H1 (cell line): Measurements from ENCODE around the gene CCDC24. TPM values are rescaled to one million over a fixed set of nuclear protein-coding genes. Genes with fewer than 3 reads are reported as not detected.
A peak's percentile ranks its signal among the peaks of the same experiment; 100 is the strongest.

ENCODE experiments used
- CTCF ChIA-PET: fragments of 300-600 bp; sonication (Branson Sonifier 250); formaldehyde crosslinking; loops from one replicate; lab custom pipeline; 2021; ENCODE audit not compliant: partially characterized antibody; lab: Charles Lee
- POLR2A ChIA-PET: fragments of 300-600 bp; sonication (Branson Sonifier 250); formaldehyde crosslinking; loops from one replicate; lab custom pipeline; 2021; ENCODE audit warnings: inconsistent platforms; ENCODE audit not compliant: partially characterized antibody; lab: Charles Lee
- DNase-seq, 2 experiments: peaks; one replicate each; pipeline versions ENCODE4 v3.0.0 to v3.0.0-alpha.2; 2010 to 2022; ENCODE audit warnings: low spot score in 2 of 2, low read depth in 1 of 2, mixed read lengths in 1 of 2
- FAIRE-seq: peaks from 2 replicates; lab custom pipeline; 2011; peaks lifted over from hg19 to GRCh38; lab: Jason Lieb, UNC
- H2AFZ ChIP-seq: 2 replicates; pipeline ENCODE4 v1.8.1; 2012; ENCODE audit warnings: low read length, inconsistent platforms
- H2AK5ac ChIP-seq: 2 replicates; pipeline ENCODE4 v1.6.1; 2013; ENCODE audit warnings: low read depth, low read length
- H2BK120ac ChIP-seq: replicated peaks from 2 replicates; pipeline ENCODE3; 2013; ENCODE audit warnings: low read depth, low read length, inconsistent platforms
- H2BK12ac ChIP-seq: 2 replicates; pipeline ENCODE4 v1.6.1; 2013; ENCODE audit warnings: low read depth, low read length
- H2BK15ac ChIP-seq: 2 replicates; pipeline ENCODE4 v1.6.1; 2013; ENCODE audit warnings: low read length
- H2BK20ac ChIP-seq: 2 replicates; pipeline ENCODE4 v1.6.1; 2013; ENCODE audit warnings: low read length
- H2BK5ac ChIP-seq: 2 replicates; pipeline ENCODE4 v1.6.1; 2013; ENCODE audit warnings: low read depth, low read length
- H3K14ac ChIP-seq: 2 replicates; pipeline ENCODE4 v1.6.1; 2013; ENCODE audit warnings: inconsistent platforms; ENCODE audit not compliant: insufficient read length
- H3K18ac ChIP-seq: 2 replicates; pipeline ENCODE4 v1.6.1; 2013; ENCODE audit warnings: low read length; ENCODE audit errors: extremely low read depth
- H3K23ac ChIP-seq: 2 replicates; pipeline ENCODE4 v1.6.1; 2013; ENCODE audit warnings: inconsistent platforms; ENCODE audit not compliant: insufficient read length
- H3K23me2 ChIP-seq: 2 replicates; pipeline ENCODE4 v1.6.1; 2013; ENCODE audit warnings: low read depth, low read length
- H3K27ac ChIP-seq: 2 replicates; pipeline ENCODE4 v1.6.1; 2011; ENCODE audit warnings: low read depth, low read length, inconsistent platforms
- H3K27me3 ChIP-seq, 4 experiments: replicated peaks in 1 of 4; 1 replicate in 1 of 4; 2 replicates in 3 of 4; pipeline versions ENCODE4 v1.6.1 to v1.8.1; 2011 to 2013; ENCODE audit warnings: low read length in 3 of 4, mild to moderate bottlenecking in 3 of 4, inconsistent platforms in 2 of 4, mixed read lengths in 2 of 4, moderate library complexity in 1 of 4; ENCODE audit not compliant: control insufficient read depth in 3 of 4, insufficient read depth in 3 of 4; ENCODE audit errors: extremely low read depth in 1 of 4
- H3K36me3 ChIP-seq, 4 experiments: 2 replicates each; pipeline versions ENCODE4 v1.6.1 to v1.8.1; 2011 to 2013; ENCODE audit warnings: mild to moderate bottlenecking in 4 of 4, low read length in 3 of 4, moderate library complexity in 2 of 4, control low read depth in 1 of 4, inconsistent platforms in 1 of 4; ENCODE audit not compliant: insufficient read depth in 4 of 4, control insufficient read depth in 2 of 4
- H3K4ac ChIP-seq: replicated peaks from 2 replicates; pipeline ENCODE3; 2013; ENCODE audit warnings: low read length, low read depth, mixed read lengths, inconsistent platforms; ENCODE audit not compliant: insufficient read length
- H3K4me1 ChIP-seq, 4 experiments: replicated peaks in 1 of 4; 1 replicate in 1 of 4; 2 replicates in 3 of 4; pipeline versions ENCODE4 v1.6.1 to v1.8.1; 2011 to 2013; ENCODE audit warnings: low read length in 3 of 4, inconsistent platforms in 2 of 4, mixed read lengths in 1 of 4; ENCODE audit not compliant: insufficient read depth in 4 of 4, control insufficient read depth in 3 of 4
- H3K4me2 ChIP-seq, 2 experiments: 2 replicates each; pipeline versions ENCODE4 v1.6.1 to v1.8.1; 2011 to 2013; ENCODE audit warnings: low read depth in 2 of 2, low read length in 2 of 2, control low read depth in 1 of 2, inconsistent platforms in 1 of 2, mild to moderate bottlenecking in 1 of 2; ENCODE audit not compliant: insufficient read depth in 1 of 2
- H3K4me3 ChIP-seq, 4 experiments: fragments of 200-600, 300-600 bp in 1 of 4; sonication (generic), shearing (Covaris generic), sonication (Bioruptor Twin) in 1 of 4; 2 replicates each; pipeline versions ENCODE4 v1.5.1 to v1.8.1; 2011 to 2016; ENCODE audit warnings: low read length in 4 of 4, low read depth in 3 of 4, control low read depth in 2 of 4, inconsistent platforms in 2 of 4, mild to moderate bottlenecking in 2 of 4, mixed read lengths in 1 of 4, moderate library complexity in 1 of 4; ENCODE audit not compliant: insufficient read depth in 2 of 4; ENCODE audit errors: extremely low read depth in 1 of 4
- H3K56ac ChIP-seq: replicated peaks from 2 replicates; pipeline ENCODE3; 2013; ENCODE audit warnings: low read depth, mild to moderate bottlenecking, mixed read lengths, low read length, inconsistent platforms; ENCODE audit not compliant: insufficient read length
- H3K79me1 ChIP-seq: 2 replicates; pipeline ENCODE4 v1.6.1; 2013; ENCODE audit warnings: low read depth, low read length, control low read depth
- H3K79me2 ChIP-seq, 2 experiments: 2 replicates each; pipeline versions ENCODE4 v1.6.1 to v1.8.1; 2012 to 2013; ENCODE audit warnings: low read length in 2 of 2, mild to moderate bottlenecking in 2 of 2, inconsistent platforms in 1 of 2; ENCODE audit not compliant: insufficient read depth in 2 of 2, control insufficient read depth in 1 of 2
- H3K9ac ChIP-seq, 4 experiments: replicated peaks in 1 of 4; 1 replicate in 1 of 4; 2 replicates in 3 of 4; pipeline versions ENCODE4 v1.6.1 to v1.8.1; 2011 to 2013; ENCODE audit warnings: low read depth in 3 of 4, low read length in 3 of 4, control low read depth in 2 of 4, mild to moderate bottlenecking in 2 of 4, moderate library complexity in 2 of 4, inconsistent platforms in 1 of 4; ENCODE audit errors: extremely low read depth in 1 of 4
- H3K9me3 ChIP-seq, 2 experiments: 2 replicates each; pipeline versions ENCODE4 v1.6.1 to v1.8.1; 2012 to 2013; ENCODE audit warnings: mild to moderate bottlenecking in 2 of 2, moderate library complexity in 2 of 2, control low read depth in 1 of 2, inconsistent platforms in 1 of 2, low read depth in 1 of 2, low read length in 1 of 2, mixed read lengths in 1 of 2; ENCODE audit not compliant: insufficient read depth in 2 of 2
- H4K20me1 ChIP-seq, 2 experiments: replicated peaks in 1 of 2; 2 replicates each; pipeline versions ENCODE3 to v1.8.1; 2011 to 2013; ENCODE audit warnings: inconsistent platforms in 2 of 2, low read length in 2 of 2, mild to moderate bottlenecking in 1 of 2; ENCODE audit not compliant: insufficient read depth in 2 of 2, control insufficient read depth in 1 of 2
- H4K5ac ChIP-seq: 2 replicates; pipeline ENCODE4 v1.6.1; 2013; ENCODE audit warnings: low read length, low read depth, mixed read lengths, inconsistent platforms; ENCODE audit not compliant: insufficient read length
- H4K8ac ChIP-seq: 2 replicates; pipeline ENCODE4 v1.8.0; 2013; ENCODE audit warnings: mild to moderate bottlenecking, moderate library complexity, low read length, inconsistent platforms; ENCODE audit not compliant: insufficient read depth; ENCODE audit errors: extremely low read depth
- H4K91ac ChIP-seq: replicated peaks from 2 replicates; pipeline ENCODE3; 2013; ENCODE audit warnings: low read length, mixed read lengths, inconsistent platforms; ENCODE audit not compliant: insufficient read length
- BACH1 ChIP-seq: IDR thresholded peaks from 2 replicates; pipeline ENCODE4 v1.6.1; 2012; ENCODE audit warnings: low read length, improper control_type of control experiment
- CTBP2 ChIP-seq: IDR thresholded peaks from 2 replicates; pipeline ENCODE4 v1.7.0; 2011; ENCODE audit warnings: borderline replicate concordance, mild to moderate bottlenecking, moderate library complexity, mixed read lengths, low read length; ENCODE audit not compliant: insufficient read depth, insufficient read length
- GTF2F1 ChIP-seq: IDR thresholded peaks from 2 replicates; pipeline ENCODE4 v1.6.1; 2012; ENCODE audit warnings: low read depth, low read length, improper control_type of control experiment, borderline replicate concordance
- HDAC2 ChIP-seq, 2 experiments: fragments of 300-600 bp in 1 of 2; sonication (generic) in 1 of 2; IDR thresholded peaks; 2 replicates each; pipeline ENCODE4 v1.6.1; 2011 to 2012; ENCODE audit warnings: low read depth in 2 of 2, low read length in 2 of 2, mild to moderate bottlenecking in 2 of 2, moderate library complexity in 2 of 2, borderline replicate concordance in 1 of 2, inconsistent platforms in 1 of 2
- KDM5A ChIP-seq: fragments of 200-600 bp; IDR thresholded peaks from 2 replicates; pipeline ENCODE4 v1.7.1; 2012; ENCODE audit warnings: mild to moderate bottlenecking, low read length, inconsistent platforms, mixed read lengths
- MAX ChIP-seq: IDR thresholded peaks from 2 replicates; pipeline ENCODE4 v1.6.1; 2012; ENCODE audit warnings: inconsistent platforms
- NRF1 ChIP-seq: IDR thresholded peaks from 2 replicates; pipeline ENCODE4 v1.6.1; 2011; ENCODE audit warnings: mild to moderate bottlenecking, low read depth, low read length, improper control_type of control experiment
- POU5F1 ChIP-seq: IDR thresholded peaks from 2 replicates; pipeline ENCODE4 v1.6.1; 2011; ENCODE audit warnings: low read depth, mild to moderate bottlenecking, low read length, moderate library complexity
- SRF ChIP-seq: IDR thresholded peaks from 2 replicates; pipeline ENCODE4 v1.6.1; 2011; ENCODE audit warnings: mild to moderate bottlenecking, low read depth, low read length, moderate library complexity
- TAF7 ChIP-seq: optimal IDR thresholded peaks from 2 replicates; pipeline ENCODE3; 2011; ENCODE audit warnings: low read depth, mild to moderate bottlenecking, inconsistent platforms, low read length, moderate library complexity, borderline replicate concordance
- WGBS, 2 experiments: shearing (Covaris generic) in 1 of 2; methylation state at CpG; one replicate each; pipeline versions ENCODE4 v1.1.6 to v1.1.7; 2013 to 2015; ENCODE audit warnings: low lambda C conversion rate in 2 of 2, mixed read lengths in 2 of 2, inconsistent platforms in 1 of 2, low coverage in 1 of 2, missing lambda C conversion rate in 1 of 2; ENCODE audit not compliant: insufficient replicate concordance in 2 of 2, insufficient coverage in 1 of 2, insufficient read length in 1 of 2; ENCODE audit errors: extremely low coverage in 1 of 2, missing lambda C conversion rate in 1 of 2; 5-methylcytosine and 5-hydroxymethylcytosine counted together
- polyA plus RNA-seq, 7 experiments: library from polyadenylated mRNA; depleted of rRNA in 3 of 7; stranded (reverse) in 5 of 7; unstranded in 2 of 7; fragments of >200 nt in 5 of 7; fragments of 200-250 nt in 2 of 7; gene quantifications; 1 replicate in 5 of 7; 2 replicates in 1 of 7; 4 replicates in 1 of 7; pipeline versions ENCODE4 v1.2.1 to v1.2.3, GENCODE V29; 2011 to 2013; ENCODE audit warnings: missing spikeins in 2 of 7, mixed read lengths in 2 of 7
- total RNA-seq: library from RNA; stranded (reverse); fragmentation: NEBNext Ultra II Directional; extraction: Animal tissue kit (Norgen Biotek cat#: 25700); gene quantifications from 2 replicates; pipeline ENCODE4 v1.2.1, GENCODE V29; 2021

Gene CCDC24
- total and polyA plus RNA-seq, 2 of the 8 experiments (the other 6 are each of a cell fraction or from before 2014, with no cell fraction given): 11.2 to 11.4 TPM

GRCh38 chr1:44034976-44035716 lies 43.7 kb downstream of the CCDC24 start:
- TF ChIP-seq MAX (no peak), GTF2F1 (no peak), SRF (no peak), HDAC2 (IDR thresholded peaks at IDR 0.05; ENCODE audit: borderline replicate concordance in 1 of 2, low read depth in 2 of 2, low read length in 2 of 2) (no peak), NRF1 (no peak), KDM5A (no peak), TAF7 (no peak), POU5F1 (no peak), CTBP2 (no peak), BACH1 (no peak)
- CTCF ChIA-PET: interaction anchor here (0.5 to 13.5 kb wide), 21 partner anchors 9 to 215 kb away, joined by 3 to 239 read pairs (median 6); partner anchors contain the start of gene CCDC24
- Histone ChIP-seq H3K56ac (no peak overlapping the region), H3K4me1 (peaks cover 6 to 20% (median 12%) of the 10 kb centered on the region in 4 experiments; a peak in 6 of 7 replicates), H3K23me2 (no peaks in the 10 kb centered on the region; the same call in 1 of the 2 replicates), H2BK12ac (peak overlapping the region; percentile 92; the same call in 1 of the 2 replicates), H3K14ac (no peak overlapping the region), H4K8ac (no peak overlapping the region), H3K79me1 (no peaks in the 10 kb centered on the region), H3K4ac (no peak overlapping the region), H3K36me3 (no peaks in the 10 kb centered on the region), H2BK5ac (peak overlapping the region; percentile 49; the same call in 1 of the 2 replicates), H4K5ac (no peak overlapping the region), H3K9me3 (no peaks in the 10 kb centered on the region), H3K27ac (no peak overlapping the region), H3K27me3 (no peaks in the 10 kb centered on the region), H4K91ac (peak overlapping the region; percentile 11), H2AK5ac (peak overlapping the region; percentile 57; the same call in 1 of the 2 replicates), H4K20me1 (no peaks in the 10 kb centered on the region), H3K79me2 (no peaks in the 10 kb centered on the region), H2BK20ac (peak overlapping the region; percentile 40; the same call in 1 of the 2 replicates), H3K4me2 (no peak overlapping the region), H2AFZ (no peak overlapping the region), H3K4me3 (no peak overlapping the region), H3K18ac (no peak overlapping the region), H2BK120ac (no peak overlapping the region), H3K23ac (no peak overlapping the region), H2BK15ac (peak overlapping the region; percentile 36), H3K9ac (0 out of 7 replicates have a peak overlapping the region, but pooled peaks of 1 of the 4 experiments have one; percentile 19)
- POLR2A ChIA-PET: interaction anchor here (0.8 to 26.2 kb wide), 8 partner anchors 8 to 67 kb away, joined by 3 to 544 read pairs (median 8); partner anchors contain the start of genes ATP6V0B and CCDC24
- 92% methylated on average over 11 of the region's 11 CpGs; no CpG with 5 or more reads in 1 of the 2 experiments for WGBS, 2 experiments
- FAIRE-seq: no peak
- no peak for DNase-seq
